Trophoblast cell (in vitro differentiated cells and primary cell): ENCODE results near the gene COL23A1.

Experiments
- DNase-seq, 2 donors: peaks; one replicate each; pipeline ENCODE4 v3.0.0-alpha.2; 2016
- H2AFZ ChIP-seq: 2 replicates; pipeline ENCODE4 v1.6.1; 2013; ENCODE audit warnings: low read length, moderate library complexity, mild to moderate bottlenecking; ENCODE audit not compliant: insufficient read depth, poor library complexity
- H2AK5ac ChIP-seq: 2 replicates; pipeline ENCODE4 v1.6.1; 2013; ENCODE audit warnings: mild to moderate bottlenecking, low read length
- H2BK120ac ChIP-seq: 2 replicates; pipeline ENCODE4 v1.6.1; 2013; ENCODE audit warnings: low read length, mild to moderate bottlenecking, moderate library complexity; ENCODE audit not compliant: insufficient read depth, poor library complexity
- H2BK12ac ChIP-seq: 2 replicates; pipeline ENCODE4 v1.6.1; 2013; ENCODE audit warnings: mild to moderate bottlenecking, low read length, moderate library complexity
- H2BK5ac ChIP-seq: 2 replicates; pipeline ENCODE4 v1.6.1; 2013; ENCODE audit warnings: low read length, low read depth, moderate library complexity, mild to moderate bottlenecking; ENCODE audit not compliant: poor library complexity
- H3K14ac ChIP-seq: 2 replicates; pipeline ENCODE4 v1.6.1; 2013; ENCODE audit warnings: mild to moderate bottlenecking, low read length
- H3K18ac ChIP-seq: 2 replicates; pipeline ENCODE4 v1.6.1; 2013; ENCODE audit warnings: mild to moderate bottlenecking, low read length
- H3K23ac ChIP-seq: 2 replicates; pipeline ENCODE4 v1.6.1; 2013; ENCODE audit warnings: low read length
- H3K27ac ChIP-seq: 2 replicates; pipeline ENCODE4 v1.5.1; 2013; ENCODE audit warnings: low read depth, mild to moderate bottlenecking, inconsistent platforms, low read length, moderate library complexity
- H3K27me3 ChIP-seq: 2 replicates; pipeline ENCODE4 v1.6.1; 2013; ENCODE audit warnings: inconsistent platforms, mild to moderate bottlenecking, low read length, moderate library complexity; ENCODE audit not compliant: insufficient read depth
- H3K36me3 ChIP-seq, 2 experiments: 1 replicate in 1 of 2; 2 replicates in 1 of 2; pipeline ENCODE4 v1.6.1; 2013; ENCODE audit warnings: low read length in 2 of 2, mild to moderate bottlenecking in 2 of 2, moderate library complexity in 1 of 2; ENCODE audit not compliant: insufficient read depth in 2 of 2, control insufficient read depth in 1 of 2
- H3K4ac ChIP-seq: 2 replicates; pipeline ENCODE4 v1.6.1; 2013; ENCODE audit warnings: low read depth, mild to moderate bottlenecking, low read length, moderate library complexity
- H3K4me1 ChIP-seq, 2 experiments: 1 replicate in 1 of 2; 2 replicates in 1 of 2; pipeline ENCODE4 v1.6.1; 2013; ENCODE audit warnings: low read length in 2 of 2, mild to moderate bottlenecking in 2 of 2, moderate library complexity in 1 of 2; ENCODE audit not compliant: insufficient read depth in 2 of 2, control insufficient read depth in 1 of 2
- H3K4me2 ChIP-seq: 2 replicates; pipeline ENCODE4 v1.6.1; 2013; ENCODE audit warnings: inconsistent platforms, mild to moderate bottlenecking, low read length, moderate library complexity
- H3K4me3 ChIP-seq: 2 replicates; pipeline ENCODE4 v1.5.1; 2013; ENCODE audit warnings: mild to moderate bottlenecking, low read depth, low read length, inconsistent platforms
- H3K79me1 ChIP-seq: one replicate; pipeline ENCODE4 v1.6.1; 2013; ENCODE audit warnings: low read length
- H3K79me2 ChIP-seq: 2 replicates; pipeline ENCODE4 v1.6.1; 2013; ENCODE audit warnings: low read length, mild to moderate bottlenecking; ENCODE audit not compliant: control insufficient read depth, insufficient read depth, poor library complexity
- H3K9ac ChIP-seq: 2 replicates; pipeline ENCODE4 v1.6.1; 2013; ENCODE audit warnings: mild to moderate bottlenecking, low read length
- H3K9me3 ChIP-seq: 2 replicates; pipeline ENCODE4 v1.6.1; 2013; ENCODE audit warnings: low read depth, mild to moderate bottlenecking, control low read depth, inconsistent platforms, low read length; ENCODE audit not compliant: insufficient read depth
- H4K12ac ChIP-seq: 2 replicates; pipeline ENCODE4 v1.6.1; 2013; ENCODE audit warnings: low read depth, mild to moderate bottlenecking, low read length, moderate library complexity
- H4K8ac ChIP-seq: 2 replicates; pipeline ENCODE4 v1.6.1; 2013; ENCODE audit warnings: low read depth, mild to moderate bottlenecking, low read length, moderate library complexity
- H4K91ac ChIP-seq: one replicate; pipeline ENCODE4 v1.6.1; 2013; ENCODE audit warnings: low read depth, mild to moderate bottlenecking, low read length, moderate library complexity
- WGBS: extraction: QIAGEN DNeasy Blood & Tissue Kit; methylation state at CpG from one replicate; pipeline ENCODE4 v1.1.7; 2013; ENCODE audit warnings: missing lambda C conversion rate; ENCODE audit not compliant: insufficient read length, insufficient coverage; ENCODE audit errors: extremely low coverage; 5-methylcytosine and 5-hydroxymethylcytosine counted together

The COL23A1 gene

DNA sequence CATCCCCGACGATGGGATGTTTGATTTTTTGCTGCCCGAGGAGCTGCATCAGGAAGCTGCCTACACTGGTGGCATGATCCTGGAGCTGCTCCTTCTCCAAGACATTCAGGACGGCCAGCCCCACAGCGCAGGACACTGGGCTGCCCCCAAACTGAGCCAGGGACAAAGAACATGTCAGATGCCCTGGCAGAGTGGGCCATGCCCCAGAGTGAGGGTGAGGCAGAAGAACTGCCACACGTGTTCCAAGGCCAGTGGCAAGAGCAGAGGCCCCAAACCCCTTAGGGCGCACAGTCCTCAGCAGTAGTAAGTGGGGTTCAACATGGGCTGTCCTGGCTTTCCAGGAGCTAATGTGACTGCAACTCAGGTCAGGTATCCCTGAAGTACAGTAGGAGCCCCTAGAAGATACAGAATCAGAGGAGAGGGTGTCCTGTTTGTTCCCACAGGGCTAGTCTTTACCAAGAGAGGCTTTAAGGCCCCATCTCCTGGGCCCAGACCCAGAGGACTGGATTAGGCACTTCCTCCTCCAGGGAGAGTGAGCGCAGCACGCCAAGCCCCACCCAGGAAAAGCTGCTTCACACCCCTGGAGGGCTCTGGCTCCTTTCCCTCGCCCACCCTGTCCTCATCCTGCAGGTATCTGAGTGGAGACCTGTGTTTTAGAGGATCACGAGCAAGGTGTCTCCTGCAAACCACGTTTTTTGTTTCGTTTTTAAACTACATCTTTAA, 374.8 kb downstream of the COL23A1 start:
- Histone ChIP-seq H3K14ac (no peak overlapping the region), H3K36me3 (peaks cover 56 to 65% of the 10 kb centered on the region in 2 experiments)
- DNase-seq: no peak

DNA sequence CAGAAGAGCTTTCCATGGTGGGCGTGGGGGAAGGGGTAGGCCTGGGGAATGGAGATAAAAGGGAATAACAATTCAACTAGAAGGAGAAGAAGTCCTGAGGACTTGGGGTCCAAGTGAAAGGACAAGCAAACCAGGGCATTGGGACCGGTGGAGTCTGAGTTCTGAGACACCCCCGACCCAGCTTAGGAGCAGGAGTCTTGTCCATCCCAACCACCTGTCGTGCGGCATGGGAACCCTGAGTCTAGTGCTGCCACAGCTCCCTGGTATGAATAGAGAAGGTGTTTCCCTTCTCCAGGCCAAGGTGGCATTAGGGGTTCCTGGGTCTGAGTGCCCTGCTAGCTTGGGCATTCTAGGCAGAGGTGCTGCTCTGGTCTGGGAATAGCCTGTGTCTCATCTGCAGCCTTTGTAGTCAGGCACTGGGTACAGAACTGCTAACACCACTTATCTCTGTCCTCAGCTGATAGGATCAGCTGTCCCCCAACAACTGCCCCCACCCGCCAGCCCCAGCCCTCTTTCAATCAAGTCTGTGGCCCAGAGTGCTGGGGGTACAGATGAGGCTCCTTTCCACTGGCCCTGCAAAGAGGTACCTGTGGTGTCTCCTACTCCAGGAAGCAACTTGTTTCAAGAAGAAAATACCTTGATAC, 375.9 kb downstream of the COL23A1 start:
- DNase-seq: no peak
- H3K4me3 ChIP-seq: no peak overlapping the region
- H3K79me1 ChIP-seq: no peaks in the 10 kb centered on the region
- no peak overlapping the region for H3K4me2 ChIP-seq
- no peak overlapping the region for H3K23ac ChIP-seq
- H3K18ac ChIP-seq: no peak overlapping the region
- H2AFZ ChIP-seq: no peak overlapping the region
- H2AK5ac ChIP-seq: no peak overlapping the region
- no peaks in the 10 kb centered on the region for H3K79me2 ChIP-seq
- H2BK5ac ChIP-seq: no peak overlapping the region
- H3K27ac ChIP-seq: no peak overlapping the region
- H3K14ac ChIP-seq: no peak overlapping the region
- H3K4ac ChIP-seq: no peak overlapping the region
- no peak overlapping the region for H2BK120ac ChIP-seq
- peaks cover 67 to 74% of the 10 kb centered on the region in 2 experiments for H3K36me3 ChIP-seq
- H4K8ac ChIP-seq: no peak overlapping the region
- no peak overlapping the region for H4K91ac ChIP-seq
- H3K27me3 ChIP-seq: no peaks in the 10 kb centered on the region
- H3K9ac ChIP-seq: no peak overlapping the region
- H2BK12ac ChIP-seq: no peak overlapping the region
- no peak overlapping the region for H4K12ac ChIP-seq
- WGBS: no CpG with 5 or more reads among the region's 6 CpGs
- H3K9me3 ChIP-seq: peaks cover 1% of the 10 kb centered on the region
- peaks cover 0 to 3% of the 10 kb centered on the region in 2 experiments for H3K4me1 ChIP-seq

More for the DNA sequence above, 374.8 kb downstream of the COL23A1 start:
- Histone ChIP-seq H3K4me2 (no peak overlapping the region), H2BK5ac (no peak overlapping the region), H4K91ac (no peak overlapping the region), H3K4ac (no peak overlapping the region), H3K4me3 (no peak overlapping the region), H3K79me1 (no peaks in the 10 kb centered on the region), H3K27me3 (no peaks in the 10 kb centered on the region), H3K9me3 (peaks cover 1% of the 10 kb centered on the region), H4K8ac (no peak overlapping the region), H2AK5ac (no peak overlapping the region), H3K79me2 (no peaks in the 10 kb centered on the region), H3K23ac (no peak overlapping the region), H3K9ac (no peak overlapping the region), H2BK12ac (no peak overlapping the region), H3K18ac (no peak overlapping the region), H3K27ac (no peak overlapping the region), H2BK120ac (no peak overlapping the region), H4K12ac (no peak overlapping the region), H2AFZ (no peak overlapping the region), H3K4me1 (peaks cover 0 to 3% of the 10 kb centered on the region in 2 experiments)
- no CpG with 5 or more reads among the region's 13 CpGs for WGBS

DNA sequence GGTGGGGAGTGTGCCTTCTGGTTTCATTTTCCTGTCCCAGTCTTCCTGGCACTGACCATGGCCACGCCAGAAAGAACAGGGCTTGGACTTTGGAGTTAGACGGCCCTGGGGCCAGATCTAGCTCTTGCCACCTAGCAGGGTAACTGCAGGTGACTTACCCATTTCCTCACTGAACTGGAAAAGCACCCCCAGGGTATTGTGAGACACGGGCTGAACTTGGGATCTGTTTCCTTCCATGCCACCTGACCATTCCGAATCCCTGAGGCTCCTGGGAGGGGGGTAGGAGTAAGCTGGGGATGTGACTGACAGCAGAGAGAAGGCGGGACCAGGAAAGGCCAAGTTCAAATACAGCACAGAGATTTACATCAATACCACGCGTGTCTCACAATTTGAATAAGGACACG, 376.4 kb downstream of the COL23A1 start:
- Histone ChIP-seq H3K9ac (no peak overlapping the region), H3K4me3 (no peak overlapping the region), H2BK12ac (no peak overlapping the region), H3K36me3 (peaks cover 73 to 80% of the 10 kb centered on the region in 2 experiments), H2BK5ac (no peak overlapping the region), H4K91ac (no peak overlapping the region), H2BK120ac (no peak overlapping the region), H3K27me3 (no peaks in the 10 kb centered on the region), H2AFZ (no peak overlapping the region), H3K4me1 (peaks cover 0 to 3% of the 10 kb centered on the region in 2 experiments), H2AK5ac (no peak overlapping the region), H3K23ac (no peak overlapping the region), H3K9me3 (peaks cover 1% of the 10 kb centered on the region), H4K8ac (no peak overlapping the region), H3K79me1 (no peaks in the 10 kb centered on the region), H3K18ac (no peak overlapping the region), H3K79me2 (no peaks in the 10 kb centered on the region), H4K12ac (no peak overlapping the region), H3K4ac (no peak overlapping the region), H3K27ac (no peak overlapping the region), H3K4me2 (no peak overlapping the region), H3K14ac (no peak overlapping the region)
- no peak for DNase-seq
- no CpG with 5 or more reads among the region's 8 CpGs for WGBS

DNA sequence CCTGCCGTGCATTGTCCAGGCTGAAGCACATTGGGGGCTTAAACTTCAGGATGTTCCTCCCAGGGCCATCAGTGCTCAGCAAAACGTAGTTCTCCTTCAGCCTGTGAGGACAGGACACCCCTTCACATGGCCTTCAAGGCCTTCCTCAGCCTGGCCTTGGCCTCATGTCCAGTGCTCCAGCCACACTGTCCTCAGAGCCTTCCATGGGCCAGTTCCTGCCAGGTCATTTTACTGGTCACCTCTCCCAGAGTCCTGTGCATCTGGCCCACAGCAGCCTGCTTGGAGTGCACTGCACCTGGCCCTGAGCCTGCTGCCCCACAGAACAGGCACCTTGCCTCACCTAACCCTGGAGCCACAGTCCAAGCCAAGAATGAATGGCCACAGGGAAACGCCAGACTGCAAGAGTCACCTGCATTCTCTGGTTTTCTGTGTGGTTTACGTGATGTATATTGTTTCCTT, 377.2 kb downstream of the COL23A1 start:
- Histone ChIP-seq H3K9me3 (peaks cover 1% of the 10 kb centered on the region), H3K4me3 (no peak overlapping the region), H2BK120ac (no peak overlapping the region), H2BK12ac (no peak overlapping the region), H3K27me3 (no peaks in the 10 kb centered on the region), H3K79me1 (no peaks in the 10 kb centered on the region), H2AFZ (no peak overlapping the region), H4K8ac (no peak overlapping the region), H3K36me3 (peaks cover 76 to 85% of the 10 kb centered on the region in 2 experiments), H3K9ac (no peak overlapping the region), H3K14ac (no peak overlapping the region), H3K4me2 (no peak overlapping the region), H2BK5ac (no peak overlapping the region), H3K18ac (no peak overlapping the region), H3K4me1 (peaks cover 0 to 3% of the 10 kb centered on the region in 2 experiments), H2AK5ac (no peak overlapping the region), H4K91ac (no peak overlapping the region), H4K12ac (peak overlapping the region; percentile 9), H3K23ac (no peak overlapping the region), H3K79me2 (no peaks in the 10 kb centered on the region), H3K4ac (no peak overlapping the region), H3K27ac (no peak overlapping the region)
- DNase-seq: peak; percentile 49 to 54
- no CpG with 5 or more reads among the region's 4 CpGs for WGBS
